Measurements from ENCODE around the gene EMP1. TPM values are rescaled to one million over a fixed set of nuclear protein-coding genes. Genes with fewer than 3 reads are reported as not detected.

Gene EMP1
- total and polyA plus RNA-seq, 9 of the 15 experiments (the other 6 are each of a cell fraction or from before 2014, with no cell fraction given), result 0.10 to 0.60 TPM; not detected in 7

DNA sequence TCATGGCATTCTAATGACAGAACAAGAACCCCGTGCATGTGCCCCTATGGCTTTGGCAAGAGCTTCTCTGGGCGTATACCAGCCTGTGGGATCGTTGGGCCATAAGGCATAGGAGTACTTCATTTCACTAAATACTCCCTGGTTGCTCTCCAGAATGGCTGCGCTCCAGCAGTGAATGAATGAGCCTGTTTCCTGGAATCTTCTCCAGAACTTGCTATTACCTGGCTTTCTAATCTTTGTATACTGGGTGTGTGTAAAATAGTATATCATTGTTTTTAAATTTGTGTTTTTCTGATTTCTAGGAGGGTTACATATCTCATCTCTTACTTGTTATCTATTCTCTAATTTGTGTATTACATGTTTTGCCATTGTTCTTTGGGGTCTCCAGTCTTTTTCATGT, 28.6 kb upstream of the EMP1 start:
- Histone ChIP-seq H2AFZ (ENCODE audit: low read depth, low read length) (no peak overlapping the region), H4K20me1 (replicated peaks; ENCODE audit: control insufficient read depth, insufficient read depth, low read length) (no peaks in the 10 kb centered on the region), H3K27ac (ENCODE audit: extremely low read depth, low read depth, low read length) (no peak overlapping the region), H3K4me1 (replicated peaks in 1 of 2; ENCODE audit: control insufficient read depth in 2 of 2, insufficient read depth in 2 of 2, low read length in 2 of 2) (no peaks in the 10 kb centered on the region; a peak in 1 of 5 replicates), H3K9me1 (ENCODE audit: control insufficient read depth, insufficient read depth, low read length) (no peaks in the 10 kb centered on the region), H3K36me3 (ENCODE audit: control insufficient read depth, insufficient read depth, low read length) (no peaks in the 10 kb centered on the region), H3K27me3 (ENCODE audit: control insufficient read depth in 2 of 2, insufficient read depth in 2 of 2, low read length in 2 of 2) (no peaks in the 10 kb centered on the region), H3K79me2 (ENCODE audit: control insufficient read depth, insufficient read depth, low read length) (no peaks in the 10 kb centered on the region), H3K4me3 (no peak overlapping the region), H3K9ac (ENCODE audit: insufficient read depth in 1 of 2, low read depth in 2 of 2, low read length in 2 of 2) (no peak overlapping the region), H3K9me3 (replicated peaks; ENCODE audit: control insufficient read depth, insufficient read depth, low read depth, low read length) (no peaks in the 10 kb centered on the region), H3K4me2 (ENCODE audit: insufficient read depth, low read length) (no peak overlapping the region)
- no TSS peak for BruUV-seq (replicated peaks)
- intact Hi-C loops (cut with micrococcal nuclease) (no loop called here), in situ Hi-C loops (cut with MboI) (no loop called here)
- CTCF ChIA-PET (ENCODE audit: low intra/inter-chr PET ratio), result no interaction called here
- FAIRE-seq (no peak), ATAC-seq (no peak), DNase-seq (ENCODE audit: extremely low read depth in 1 of 4, low spot score in 3 of 4) (no peak)
- POLR2A ChIA-PET, result interaction anchor here (0.6 kb wide), 1 partner anchor 19 kb away, joined by 3 read pairs; no protein-coding TSS in a partner anchor
- WGBS (ENCODE audit: insufficient coverage, low coverage, missing lambda C conversion rate), result 2% methylated on average over 4 of the region's 4 CpGs
- TF ChIP-seq GTF2F1 (IDR thresholded peaks at IDR 0.05; ENCODE audit: low read depth, low read length), result no peak
- no peak for TF ChIP-seq BDP1 (IDR thresholded peaks at IDR 0.05; ENCODE audit: insufficient read depth, insufficient read length)
- TF ChIP-seq MTA3 (IDR thresholded peaks at IDR 0.05; ENCODE audit: borderline replicate concordance), result no peak
- TF ChIP-seq SREBF2 (CRISPR knock-in tag; IDR thresholded peaks at IDR 0.05), result no peak
- no peak for TF ChIP-seq DACH1 (IDR thresholded peaks at IDR 0.05; ENCODE audit: partially characterized antibody)
- TF ChIP-seq ZKSCAN1 (IDR thresholded peaks at IDR 0.05; ENCODE audit: low read depth, low read length), result no peak
- TF ChIP-seq, protein P1, sequence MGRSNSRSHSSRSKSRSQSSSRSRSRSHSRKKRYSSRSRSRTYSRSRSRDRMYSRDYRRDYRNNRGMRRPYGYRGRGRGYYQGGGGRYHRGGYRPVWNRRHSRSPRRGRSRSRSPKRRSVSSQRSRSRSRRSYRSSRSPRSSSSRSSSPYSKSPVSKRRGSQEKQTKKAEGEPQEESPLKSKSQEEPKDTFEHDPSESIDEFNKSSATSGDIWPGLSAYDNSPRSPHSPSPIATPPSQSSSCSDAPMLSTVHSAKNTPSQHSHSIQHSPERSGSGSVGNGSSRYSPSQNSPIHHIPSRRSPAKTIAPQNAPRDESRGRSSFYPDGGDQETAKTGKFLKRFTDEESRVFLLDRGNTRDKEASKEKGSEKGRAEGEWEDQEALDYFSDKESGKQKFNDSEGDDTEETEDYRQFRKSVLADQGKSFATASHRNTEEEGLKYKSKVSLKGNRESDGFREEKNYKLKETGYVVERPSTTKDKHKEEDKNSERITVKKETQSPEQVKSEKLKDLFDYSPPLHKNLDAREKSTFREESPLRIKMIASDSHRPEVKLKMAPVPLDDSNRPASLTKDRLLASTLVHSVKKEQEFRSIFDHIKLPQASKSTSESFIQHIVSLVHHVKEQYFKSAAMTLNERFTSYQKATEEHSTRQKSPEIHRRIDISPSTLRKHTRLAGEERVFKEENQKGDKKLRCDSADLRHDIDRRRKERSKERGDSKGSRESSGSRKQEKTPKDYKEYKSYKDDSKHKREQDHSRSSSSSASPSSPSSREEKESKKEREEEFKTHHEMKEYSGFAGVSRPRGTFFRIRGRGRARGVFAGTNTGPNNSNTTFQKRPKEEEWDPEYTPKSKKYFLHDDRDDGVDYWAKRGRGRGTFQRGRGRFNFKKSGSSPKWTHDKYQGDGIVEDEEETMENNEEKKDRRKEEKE (IDR thresholded peaks at IDR 0.05; ENCODE audit: borderline replicate concordance in 1 of 2, control insufficient read depth in 1 of 2, low read depth in 2 of 2, low read length in 1 of 2), result no peak
- TF ChIP-seq, protein P2, sequence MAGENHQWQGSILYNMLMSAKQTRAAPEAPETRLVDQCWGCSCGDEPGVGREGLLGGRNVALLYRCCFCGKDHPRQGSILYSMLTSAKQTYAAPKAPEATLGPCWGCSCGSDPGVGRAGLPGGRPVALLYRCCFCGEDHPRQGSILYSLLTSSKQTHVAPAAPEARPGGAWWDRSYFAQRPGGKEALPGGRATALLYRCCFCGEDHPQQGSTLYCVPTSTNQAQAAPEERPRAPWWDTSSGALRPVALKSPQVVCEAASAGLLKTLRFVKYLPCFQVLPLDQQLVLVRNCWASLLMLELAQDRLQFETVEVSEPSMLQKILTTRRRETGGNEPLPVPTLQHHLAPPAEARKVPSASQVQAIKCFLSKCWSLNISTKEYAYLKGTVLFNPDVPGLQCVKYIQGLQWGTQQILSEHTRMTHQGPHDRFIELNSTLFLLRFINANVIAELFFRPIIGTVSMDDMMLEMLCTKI (IDR thresholded peaks at IDR 0.05; ENCODE audit: partially characterized antibody), result no peak
- TF ChIP-seq, protein P3, sequence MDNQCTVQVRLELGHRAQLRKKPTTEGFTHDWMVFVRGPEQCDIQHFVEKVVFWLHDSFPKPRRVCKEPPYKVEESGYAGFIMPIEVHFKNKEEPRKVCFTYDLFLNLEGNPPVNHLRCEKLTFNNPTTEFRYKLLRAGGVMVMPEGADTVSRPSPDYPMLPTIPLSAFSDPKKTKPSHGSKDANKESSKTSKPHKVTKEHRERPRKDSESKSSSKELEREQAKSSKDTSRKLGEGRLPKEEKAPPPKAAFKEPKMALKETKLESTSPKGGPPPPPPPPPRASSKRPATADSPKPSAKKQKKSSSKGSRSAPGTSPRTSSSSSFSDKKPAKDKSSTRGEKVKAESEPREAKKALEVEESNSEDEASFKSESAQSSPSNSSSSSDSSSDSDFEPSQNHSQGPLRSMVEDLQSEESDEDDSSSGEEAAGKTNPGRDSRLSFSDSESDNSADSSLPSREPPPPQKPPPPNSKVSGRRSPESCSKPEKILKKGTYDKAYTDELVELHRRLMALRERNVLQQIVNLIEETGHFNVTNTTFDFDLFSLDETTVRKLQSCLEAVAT (IDR thresholded peaks at IDR 0.05), result no peak
- no peak for TF ChIP-seq BRCA1 (IDR thresholded peaks at IDR 0.05)
- no peak for TF ChIP-seq BRCA1 (CRISPR knock-in tag; IDR thresholded peaks at IDR 0.05)
- TF ChIP-seq ZBTB8A (IDR thresholded peaks at IDR 0.05; ENCODE audit: partially characterized antibody), result no peak
- TF ChIP-seq NFIC (IDR thresholded peaks at IDR 0.05), result no peak
- TF ChIP-seq RBFOX2 (IDR thresholded peaks at IDR 0.05; ENCODE audit: low read depth, low read length), result no peak
- TF ChIP-seq, protein P4, sequence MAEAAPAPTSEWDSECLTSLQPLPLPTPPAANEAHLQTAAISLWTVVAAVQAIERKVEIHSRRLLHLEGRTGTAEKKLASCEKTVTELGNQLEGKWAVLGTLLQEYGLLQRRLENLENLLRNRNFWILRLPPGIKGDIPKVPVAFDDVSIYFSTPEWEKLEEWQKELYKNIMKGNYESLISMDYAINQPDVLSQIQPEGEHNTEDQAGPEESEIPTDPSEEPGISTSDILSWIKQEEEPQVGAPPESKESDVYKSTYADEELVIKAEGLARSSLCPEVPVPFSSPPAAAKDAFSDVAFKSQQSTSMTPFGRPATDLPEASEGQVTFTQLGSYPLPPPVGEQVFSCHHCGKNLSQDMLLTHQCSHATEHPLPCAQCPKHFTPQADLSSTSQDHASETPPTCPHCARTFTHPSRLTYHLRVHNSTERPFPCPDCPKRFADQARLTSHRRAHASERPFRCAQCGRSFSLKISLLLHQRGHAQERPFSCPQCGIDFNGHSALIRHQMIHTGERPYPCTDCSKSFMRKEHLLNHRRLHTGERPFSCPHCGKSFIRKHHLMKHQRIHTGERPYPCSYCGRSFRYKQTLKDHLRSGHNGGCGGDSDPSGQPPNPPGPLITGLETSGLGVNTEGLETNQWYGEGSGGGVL (CRISPR knock-in tag; IDR thresholded peaks at IDR 0.05), result no peak
- no peak for TF ChIP-seq ZNF184 (CRISPR knock-in tag; IDR thresholded peaks at IDR 0.05)
- TF ChIP-seq ZBTB7A (IDR thresholded peaks at IDR 0.05; ENCODE audit: borderline replicate concordance, control insufficient read depth, low read depth, low read length), result no peak
